Nephron (organoid): ENCODE data around the gene KIAA1210.

Experiments used
- H3K27ac Mint-ChIP-seq, 3 experiments: 2 replicates each; pipeline ENCODE4 v1.8.0; 2020; ENCODE audit warnings: mixed read lengths in 3 of 3, mild to moderate bottlenecking in 2 of 3, moderate library complexity in 1 of 3
- H3K27me3 Mint-ChIP-seq: 2 replicates; pipeline ENCODE4 v1.8.0; 2021; ENCODE audit warnings: low read depth, mild to moderate bottlenecking, moderate library complexity, mixed read lengths
- H3K36me3 Mint-ChIP-seq: 2 replicates; pipeline ENCODE4 v1.8.0; 2020; ENCODE audit warnings: low read depth, mixed read lengths
- H3K4me1 Mint-ChIP-seq: 2 replicates; pipeline ENCODE4 v1.8.0; 2020; ENCODE audit warnings: mixed read lengths
- H3K4me3 Mint-ChIP-seq, 3 experiments: 2 replicates each; pipeline ENCODE4 v1.8.0; 2020; ENCODE audit warnings: mild to moderate bottlenecking in 3 of 3, mixed read lengths in 3 of 3, moderate library complexity in 2 of 3
- H3K9me3 Mint-ChIP-seq: 2 replicates; pipeline ENCODE4 v1.8.0; 2020; ENCODE audit warnings: mixed read lengths
- TF ChIP-seq, protein P1 (sequence below), 3 experiments: fragments of 200-600 bp; sonication (generic); IDR thresholded peaks; one replicate each; pipeline ENCODE4 v1.5.0; 2021; ENCODE audit warnings: antibody characterized with exemption in 3 of 3; ENCODE audit not compliant: unreplicated experiment in 3 of 3

The KIAA1210 gene

GRCh38 chrX:119067023-119067739, 60.4 kb downstream of the KIAA1210 start:
- no peak overlapping the region for H3K27ac Mint-ChIP-seq
- H3K27me3 Mint-ChIP-seq: no peaks in the 10 kb centered on the region

GRCh38 chrX:119063428-119063827, 64.2 kb downstream of the KIAA1210 start:
- TF ChIP-seq, protein P1, sequence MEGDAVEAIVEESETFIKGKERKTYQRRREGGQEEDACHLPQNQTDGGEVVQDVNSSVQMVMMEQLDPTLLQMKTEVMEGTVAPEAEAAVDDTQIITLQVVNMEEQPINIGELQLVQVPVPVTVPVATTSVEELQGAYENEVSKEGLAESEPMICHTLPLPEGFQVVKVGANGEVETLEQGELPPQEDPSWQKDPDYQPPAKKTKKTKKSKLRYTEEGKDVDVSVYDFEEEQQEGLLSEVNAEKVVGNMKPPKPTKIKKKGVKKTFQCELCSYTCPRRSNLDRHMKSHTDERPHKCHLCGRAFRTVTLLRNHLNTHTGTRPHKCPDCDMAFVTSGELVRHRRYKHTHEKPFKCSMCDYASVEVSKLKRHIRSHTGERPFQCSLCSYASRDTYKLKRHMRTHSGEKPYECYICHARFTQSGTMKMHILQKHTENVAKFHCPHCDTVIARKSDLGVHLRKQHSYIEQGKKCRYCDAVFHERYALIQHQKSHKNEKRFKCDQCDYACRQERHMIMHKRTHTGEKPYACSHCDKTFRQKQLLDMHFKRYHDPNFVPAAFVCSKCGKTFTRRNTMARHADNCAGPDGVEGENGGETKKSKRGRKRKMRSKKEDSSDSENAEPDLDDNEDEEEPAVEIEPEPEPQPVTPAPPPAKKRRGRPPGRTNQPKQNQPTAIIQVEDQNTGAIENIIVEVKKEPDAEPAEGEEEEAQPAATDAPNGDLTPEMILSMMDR (IDR thresholded peaks at IDR 0.05; ENCODE audit: unreplicated experiment in 3 of 3): no peak
- Mint-ChIP-seq H3K27me3 (no peaks in the 10 kb centered on the region), H3K36me3 (no peaks in the 10 kb centered on the region), H3K4me3 (no peak overlapping the region), H3K4me1 (peaks cover 10% of the 10 kb centered on the region), H3K9me3 (no peaks in the 10 kb centered on the region), H3K27ac (peak overlapping the region; percentile 69 to 87 (median 81))

More at GRCh38 chrX:119067023-119067739, 60.4 kb downstream of the KIAA1210 start:
- Mint-ChIP-seq H3K4me3 (no peak overlapping the region), H3K9me3 (peaks cover 7% of the 10 kb centered on the region), H3K4me1 (peaks cover 10% of the 10 kb centered on the region), H3K36me3 (no peaks in the 10 kb centered on the region)
- TF ChIP-seq, protein P1 (IDR thresholded peaks at IDR 0.05; ENCODE audit: unreplicated experiment in 3 of 3): peak; percentile 47 to 60 (median 59)

GRCh38 chrX:119062750-119063374, 64.8 kb downstream of the KIAA1210 start:
- Mint-ChIP-seq H3K27me3 (no peaks in the 10 kb centered on the region), H3K4me3 (no peak overlapping the region), H3K36me3 (no peaks in the 10 kb centered on the region), H3K9me3 (no peaks in the 10 kb centered on the region), H3K27ac (peak overlapping the region; percentile 69 to 87 (median 81)), H3K4me1 (peaks cover 10% of the 10 kb centered on the region)
- TF ChIP-seq, protein P1 (IDR thresholded peaks at IDR 0.05; ENCODE audit: unreplicated experiment in 3 of 3): no peak

- Mint-ChIP-seq H3K27ac (peak overlapping the region in 2 of 3 experiments; percentile 53 to 79), H3K4me1 (peaks cover 7% of the 10 kb centered on the region), H3K4me3 (no peak overlapping the region), H3K36me3 (no peaks in the 10 kb centered on the region), H3K27me3 (no peaks in the 10 kb centered on the region), H3K9me3 (peaks cover 3% of the 10 kb centered on the region)
- TF ChIP-seq, protein P1 (IDR thresholded peaks at IDR 0.05; ENCODE audit: unreplicated experiment in 3 of 3): no peak
Observed at GRCh38 chrX:119055687-119056086, 71.9 kb downstream of the KIAA1210 start.

- TF ChIP-seq, protein P1 (IDR thresholded peaks at IDR 0.05; ENCODE audit: unreplicated experiment in 3 of 3): no peak
- Mint-ChIP-seq H3K27ac (no peak overlapping the region), H3K27me3 (no peaks in the 10 kb centered on the region), H3K36me3 (no peaks in the 10 kb centered on the region), H3K4me1 (no peaks in the 10 kb centered on the region), H3K9me3 (peaks cover 28% of the 10 kb centered on the region), H3K4me3 (no peak overlapping the region)
Observed at GRCh38 chrX:119045884-119046283, 81.7 kb downstream of the KIAA1210 start.
